CD1c-positive myeloid dendritic cell (primary cell): Measurements from ENCODE around the gene USH2A.

Experiments
- DNase-seq: peaks from one replicate; pipeline ENCODE4 v3.0.0-alpha.2; 2016; ENCODE audit errors: extremely low spot score

The USH2A gene

GRCh38 chr1:216124192-216124781, 299.0 kb downstream of the USH2A start:
- DNase-seq = no peak

DNA sequence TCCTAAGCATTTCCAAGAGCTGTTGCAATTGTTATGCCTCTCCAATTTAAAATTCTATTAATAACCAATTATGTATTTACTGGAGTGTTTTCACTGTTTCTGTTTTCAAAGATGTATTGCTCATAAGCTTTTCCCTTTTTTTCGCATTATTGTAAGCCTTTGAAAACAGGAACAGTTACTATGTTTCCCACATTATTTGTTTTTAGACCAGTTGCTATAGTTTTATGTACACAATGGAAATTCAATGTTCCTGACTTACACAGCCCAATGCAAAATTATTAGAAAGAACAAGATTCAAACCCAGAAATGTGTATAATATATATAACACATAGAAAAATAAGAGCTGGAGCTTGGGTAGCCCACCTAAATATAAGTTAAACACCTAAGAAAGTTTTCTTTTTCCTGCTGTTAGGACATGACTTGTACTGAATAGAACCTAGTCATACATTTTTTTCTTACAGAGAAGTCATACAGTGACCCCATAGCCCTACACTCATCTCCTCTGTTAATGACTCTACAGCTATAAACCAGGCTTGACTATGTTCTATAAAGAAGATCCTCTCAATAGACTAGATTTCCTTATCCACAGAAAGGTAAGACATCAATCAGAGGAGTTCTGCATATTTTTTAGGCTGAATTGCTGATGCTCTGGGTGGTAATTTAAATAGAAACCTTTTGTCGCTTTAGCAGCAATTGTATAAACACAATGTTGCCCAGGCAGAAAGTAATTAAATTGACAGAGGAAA, 299.6 kb downstream of the USH2A start:
- DNase-seq = no peak

DNA sequence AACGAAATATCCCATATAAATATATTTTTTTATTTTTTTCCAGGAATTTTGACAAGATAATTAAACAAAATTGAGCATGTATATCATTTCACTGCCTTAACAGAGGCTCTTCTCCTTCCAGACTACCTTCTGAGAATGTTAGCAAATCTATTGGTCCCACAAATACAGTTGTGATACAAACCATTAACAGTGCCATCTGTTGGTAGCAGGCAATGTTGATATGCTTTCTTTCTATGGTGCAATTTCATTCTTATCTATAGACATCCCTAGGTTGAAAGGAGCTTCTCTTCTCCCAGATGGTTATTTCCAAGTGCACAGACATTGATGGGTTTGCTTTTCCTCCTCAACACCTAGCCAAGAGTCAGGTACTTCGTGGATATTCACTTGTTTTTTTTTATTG, 303.6 kb downstream of the USH2A start:
- DNase-seq = no peak

GRCh38 chr1:216114180-216114579, 309.1 kb downstream of the USH2A start:
- no peak for DNase-seq

DNA sequence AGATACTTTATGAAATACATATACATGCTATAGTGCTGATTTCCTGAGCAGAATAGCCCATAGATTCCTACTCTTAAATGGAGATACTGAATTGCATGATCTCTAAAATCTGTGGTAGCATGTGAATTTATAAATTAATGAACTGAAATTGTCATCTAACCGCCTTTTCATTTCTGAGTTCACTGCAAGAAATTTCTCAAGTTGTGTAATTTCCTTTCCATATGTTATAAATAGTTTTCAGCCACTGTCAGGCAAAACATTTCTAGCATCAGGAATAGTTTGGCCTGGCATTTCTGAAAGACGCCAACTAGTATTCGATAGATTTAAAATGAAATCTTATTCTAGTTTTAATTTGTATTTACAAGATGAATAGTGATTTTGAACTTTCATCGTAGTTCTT, 310.1 kb downstream of the USH2A start:
- DNase-seq = no peak

DNA sequence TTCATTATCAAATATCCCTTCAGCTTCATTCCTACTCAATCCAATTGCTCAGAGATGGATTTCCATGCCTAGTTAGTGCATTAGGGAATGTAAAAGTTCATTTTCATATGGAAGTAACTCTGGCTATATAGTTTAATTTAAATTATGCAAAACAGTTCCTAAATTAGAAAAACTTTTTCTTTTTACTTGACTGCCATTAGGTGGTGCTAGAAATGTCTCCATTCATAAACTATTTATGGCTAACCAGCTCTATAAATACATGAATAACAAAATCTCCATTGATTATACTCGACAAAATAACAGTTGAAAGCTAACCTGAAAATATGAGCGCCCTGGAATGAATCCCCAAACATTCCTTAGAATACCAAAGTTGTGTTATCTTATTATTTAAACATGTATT, 311.4 kb downstream of the USH2A start:
- no peak for DNase-seq

DNA sequence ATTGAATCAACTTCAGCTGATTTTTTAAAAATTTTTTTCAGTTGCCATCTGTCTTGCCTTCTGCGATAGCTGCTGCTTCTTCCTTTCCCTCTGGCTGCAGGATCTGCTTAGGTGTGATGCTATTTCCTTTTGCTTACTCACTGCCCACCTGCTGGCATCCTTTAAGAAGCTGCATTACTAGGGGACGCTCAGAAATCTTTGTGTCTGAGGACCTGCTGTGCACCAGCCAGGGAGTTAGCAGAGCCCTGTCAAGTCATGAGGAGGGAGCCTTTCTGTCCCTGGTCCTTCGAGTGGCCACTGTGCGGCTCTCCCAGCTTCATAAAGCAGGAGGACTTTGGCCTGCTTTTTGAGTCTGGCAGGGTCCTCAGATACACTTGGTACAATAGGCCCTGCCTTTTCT, 327.8 kb downstream of the USH2A start:
- no peak for DNase-seq

- no peak for DNase-seq
Measured at GRCh38 chr1:216090556-216090955, 332.7 kb downstream of the USH2A start.

GRCh38 chr1:216086678-216087077, 336.6 kb downstream of the USH2A start:
- no peak for DNase-seq

GRCh38 chr1:216081445-216081844, 341.8 kb downstream of the USH2A start:
- no peak for DNase-seq

GRCh38 chr1:216076751-216077150, 346.5 kb downstream of the USH2A start:
- DNase-seq = no peak

GRCh38 chr1:216075339-216075738, 347.9 kb downstream of the USH2A start:
- DNase-seq = no peak

GRCh38 chr1:216073793-216074595, 349.3 kb downstream of the USH2A start:
- DNase-seq = no peak

GRCh38 chr1:216071262-216071661, 352.0 kb downstream of the USH2A start:
- no peak for DNase-seq

DNA sequence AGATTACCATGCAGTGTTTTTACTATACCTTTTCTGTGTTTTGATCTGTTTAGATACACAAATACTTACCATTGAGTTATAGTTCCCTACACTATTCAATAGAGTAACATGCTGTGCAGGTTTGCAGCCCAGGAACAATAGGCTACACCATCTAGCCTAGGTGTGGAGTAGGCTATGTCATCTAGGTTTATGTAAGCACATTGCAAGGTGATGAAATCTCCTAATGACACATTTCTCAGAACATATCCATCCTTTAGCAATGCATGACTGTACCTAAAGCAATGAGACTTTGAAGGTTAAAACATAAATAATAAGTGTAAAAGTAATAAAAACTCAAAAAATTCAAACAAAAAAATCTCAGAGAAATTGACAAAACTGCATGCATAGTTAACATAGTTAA, 358.6 kb downstream of the USH2A start:
- no peak for DNase-seq

- no peak for DNase-seq
Measured at GRCh38 chr1:216057947-216058346, 365.3 kb downstream of the USH2A start.

DNA sequence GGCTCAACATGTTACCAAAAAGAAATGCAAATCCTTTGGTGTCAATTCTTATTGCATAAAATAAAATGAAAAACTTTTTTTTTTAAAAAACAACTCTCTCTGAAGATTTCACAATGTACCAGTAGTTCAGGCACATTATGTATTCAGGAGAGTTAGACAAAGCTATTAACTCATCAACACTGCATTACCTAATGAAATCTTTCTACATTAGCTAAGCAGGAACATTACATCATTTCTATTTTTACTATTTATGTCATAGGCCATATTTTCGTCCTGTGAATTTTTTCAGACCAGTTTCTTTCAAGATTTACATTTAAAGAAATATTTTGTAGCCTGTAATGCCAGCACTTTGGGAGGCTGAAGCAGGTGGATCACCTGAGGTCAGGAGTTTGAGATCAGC, 366.2 kb downstream of the USH2A start:
- DNase-seq = no peak

GRCh38 chr1:216055004-216055403, 368.2 kb downstream of the USH2A start:
- no peak for DNase-seq

- no peak for DNase-seq
Measured at GRCh38 chr1:216054600-216054999, 368.6 kb downstream of the USH2A start.

DNA sequence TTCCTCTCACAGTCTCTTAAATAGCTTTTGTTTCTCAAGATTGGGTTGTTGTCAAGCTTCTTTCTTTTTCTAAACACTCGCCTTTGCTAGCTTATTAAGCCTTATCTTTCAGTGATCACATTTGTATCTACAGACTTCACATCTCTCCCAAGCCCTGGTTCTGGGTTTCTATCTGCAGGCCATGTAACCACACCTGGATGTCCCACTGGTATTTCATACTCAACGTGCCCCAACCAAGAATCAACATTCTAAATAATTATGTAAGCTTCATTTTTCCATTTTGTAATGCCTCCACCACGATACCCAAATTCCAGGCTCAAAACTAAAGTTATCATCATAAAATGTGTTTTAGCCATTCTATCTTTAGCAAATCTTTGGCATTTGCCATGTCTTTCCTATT, 372.2 kb downstream of the USH2A start:
- DNase-seq = no peak

- DNase-seq = no peak
Measured at GRCh38 chr1:216049741-216050430, 373.4 kb downstream of the USH2A start.

- no peak for DNase-seq
Measured at GRCh38 chr1:216047811-216048572, 375.3 kb downstream of the USH2A start.
